Ovary (tissue), 9 donors: ENCODE measurements around the gene IGSF11. TPM values are rescaled to one million over a fixed set of nuclear protein-coding genes. Genes with fewer than 3 reads are reported as not detected.

Experiments
- DNase-seq, 5 donors: peaks; one replicate each; pipeline ENCODE4 v3.0.0-alpha.2; 2019 to 2020
- H3K27ac ChIP-seq, 2 donors: fragments of 200-600 bp; one replicate each; pipeline versions ENCODE4 v1.5.1 to v1.8.0; 2019 to 2022
- H3K27me3 ChIP-seq: fragments of 200-600 bp; one replicate; pipeline ENCODE4 v1.8.0; 2022
- H3K36me3 ChIP-seq: fragments of 200-600 bp; sonication (generic); one replicate; pipeline ENCODE4 v1.5.1; 2019
- H3K4me1 ChIP-seq: one replicate; pipeline ENCODE4 v1.8.1; 2013; ENCODE audit warnings: mild to moderate bottlenecking, moderate library complexity; ENCODE audit not compliant: insufficient read depth
- H3K4me3 ChIP-seq: fragments of 200-600 bp; sonication (generic); one replicate; pipeline ENCODE4 v1.5.1; 2017
- H3K9me3 ChIP-seq, 2 donors: fragments of 200-600 bp in 1 of 2; sonication (generic) in 1 of 2; one replicate each; pipeline versions ENCODE4 v1.5.1 to v1.8.1; 2013 to 2019; ENCODE audit warnings: mild to moderate bottlenecking in 1 of 2, moderate library complexity in 1 of 2
- CTCF ChIP-seq, 3 donors: fragments of 450-650 bp in 2 of 3; fragments of 200-600 bp in 1 of 3; IDR thresholded peaks; one replicate each; pipeline versions ENCODE4 v1.5.1 to v1.8.0; 2016 to 2022; ENCODE audit warnings: antibody characterized with exemption in 3 of 3, mild to moderate bottlenecking in 1 of 3
- EP300 ChIP-seq: sonication (generic); formaldehyde crosslinking; IDR thresholded peaks from one replicate; pipeline ENCODE4 v1.6.1; 2017; ENCODE audit warnings: antibody characterized with exemption
- POLR2A ChIP-seq: fragments of 450-650 bp; IDR thresholded peaks from one replicate; pipeline ENCODE4 v1.6.1; 2017; ENCODE audit warnings: antibody characterized with exemption, mild to moderate bottlenecking, moderate library complexity
- WGBS, 3 donors: extraction: QIAGEN DNeasy Blood & Tissue Kit in 1 of 3; methylation state at CpG; one replicate each; pipeline versions ENCODE4 v1.1.5 to v1.1.7; 2013 to 2017; 5-methylcytosine and 5-hydroxymethylcytosine counted together
- intact Hi-C, 4 donors: fragments of 100-400 bp; cut with DNase I; formaldehyde crosslinking; loops; one replicate each; pipeline versions ENCODE4 v1.11.0 to v1.15.1; 2022 to 2023
- polyA plus RNA-seq, 2 donors: library from polyadenylated mRNA; stranded (reverse); fragments of 200-250 nt in 1 of 2; fragments of 350-450 nt in 1 of 2; fragmentation: Illumina TruSeq in 1 of 2; extraction: RNeasy Lipid Tissue Mini Kit (QIAGEN cat#74804) in 1 of 2; gene quantifications; one replicate each; pipeline ENCODE4 v1.2.3, GENCODE V29; 2013 to 2014
- total RNA-seq, 7 donors: library from RNA; depleted of rRNA in 2 of 7; stranded (reverse); fragments of >200 nt in 2 of 7; fragmentation: NEBNext Ultra II Directional in 3 of 7; extraction: Animal tissue kit (Norgen Biotek cat#: 25700) in 3 of 7; gene quantifications; one replicate each; pipeline versions ENCODE4 v1.1.0 to v1.2.4, GENCODE V29; 2016 to 2023
- donor health status: DM: no; HTN: no; CAD: no; lungs with moderate emphysema.
- donor health status: DM: no; HTN: no; CAD: no.
- donor health status: Bipolar disorder and iron deficiency.
- donor health status: DM: yes; HTN: yes; CAD: no.
- donor health status: DM: no; HTN: no; CAD: no.
- donor health status: DM: yes; HTN: yes; CAD: no.

The IGSF11 gene
- total and polyA plus RNA-seq, 9 donors = 8.9 to 22.3 (median 16.8) TPM

GRCh38 chr3:118943597-118943996 lies 91.0 kb downstream of the IGSF11 start:
- no peak for DNase-seq
- Histone ChIP-seq H3K36me3 (no peaks in the 10 kb centered on the region), H3K4me3 (no peak overlapping the region), H3K27me3 (no peaks in the 10 kb centered on the region), H3K4me1 (peaks cover 3% of the 10 kb centered on the region), H3K27ac (no peak overlapping the region), H3K9me3 (no peaks in the 10 kb centered on the region)
- TF ChIP-seq POLR2A = no peak
- no peak for TF ChIP-seq CTCF (IDR thresholded peaks at IDR 0.05)
- TF ChIP-seq EP300 = no peak
- intact Hi-C loops = no loop called here

GRCh38 chr3:118942671-118943070 lies 92.0 kb downstream of the IGSF11 start:
- Histone ChIP-seq H3K27ac (no peak overlapping the region), H3K36me3 (no peaks in the 10 kb centered on the region), H3K9me3 (no peaks in the 10 kb centered on the region), H3K27me3 (no peaks in the 10 kb centered on the region), H3K4me1 (peaks cover 3% of the 10 kb centered on the region), H3K4me3 (no peak overlapping the region)
- no peak for TF ChIP-seq EP300
- WGBS, 3 donors = 34 to 54% (median 38%) methylated on average over 1 of the region's 1 CpG
- no peak for DNase-seq
- intact Hi-C loops = no loop called here

- Histone ChIP-seq H3K4me1 (peaks cover 3% of the 10 kb centered on the region), H3K9me3 (no peaks in the 10 kb centered on the region), H3K36me3 (no peaks in the 10 kb centered on the region), H3K27ac (no peak overlapping the region), H3K27me3 (no peaks in the 10 kb centered on the region), H3K4me3 (no peak overlapping the region)
- intact Hi-C loops = no loop called here
- WGBS, 3 donors = 55 to 69% (median 67%) methylated on average over 3 of the region's 3 CpGs
- no peak for TF ChIP-seq EP300
- no peak for TF ChIP-seq POLR2A
- TF ChIP-seq CTCF (IDR thresholded peaks at IDR 0.05) = no peak
- DNase-seq = no peak
These were observed 92.5 kb downstream of the IGSF11 start for GRCh38 chr3:118942195-118942594.

DNA sequence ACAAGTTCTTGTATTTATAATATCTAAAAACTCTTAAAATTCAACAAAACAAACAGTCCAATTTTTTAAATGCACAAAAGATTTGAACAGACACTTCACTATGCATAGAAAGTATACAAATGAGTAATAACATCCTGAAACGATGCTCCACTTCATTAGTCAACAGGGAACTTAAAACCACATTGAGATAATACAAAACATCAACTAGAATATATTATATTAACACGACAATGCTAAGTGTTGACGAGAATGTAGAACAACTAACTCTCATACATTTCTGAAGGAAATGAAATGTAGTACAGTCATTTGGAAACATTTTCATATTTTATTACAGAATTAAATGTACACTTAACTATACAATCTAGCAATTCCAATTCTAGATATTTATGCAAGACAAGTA lies 93.4 kb downstream of the IGSF11 start:
- TF ChIP-seq CTCF (IDR thresholded peaks at IDR 0.05) = no peak
- no peak for TF ChIP-seq POLR2A
- TF ChIP-seq EP300 = no peak
- DNase-seq = no peak
- H3K27me3 ChIP-seq = no peaks in the 10 kb centered on the region
- no peak overlapping the region for H3K27ac ChIP-seq
- H3K4me1 ChIP-seq = peaks cover 3% of the 10 kb centered on the region
- no peak overlapping the region for H3K4me3 ChIP-seq
- no peaks in the 10 kb centered on the region for H3K9me3 ChIP-seq
- 85 to 90% (median 87%) methylated on average over 3 of the region's 3 CpGs for WGBS, 3 donors
- intact Hi-C loops = no loop called here
- no peaks in the 10 kb centered on the region for H3K36me3 ChIP-seq

- H3K27me3 ChIP-seq = no peaks in the 10 kb centered on the region
- no peak for DNase-seq
- 86 to 90% (median 90%) methylated on average over 5 of the region's 5 CpGs for WGBS, 3 donors
- no peaks in the 10 kb centered on the region for H3K9me3 ChIP-seq
- H3K27ac ChIP-seq = no peak overlapping the region
- no peak overlapping the region for H3K4me3 ChIP-seq
- no peaks in the 10 kb centered on the region for H3K36me3 ChIP-seq
- intact Hi-C loops = no loop called here
- H3K4me1 ChIP-seq = peaks cover 3% of the 10 kb centered on the region
- TF ChIP-seq CTCF (IDR thresholded peaks at IDR 0.05) (no peak), POLR2A (no peak), EP300 (no peak)
These were observed 96.3 kb downstream of the IGSF11 start for GRCh38 chr3:118938183-118938961.
